Left lobe of liver (tissue), 2 donors: ENCODE measurements around the gene GABRG3. TPM values are rescaled to one million over a fixed set of nuclear protein-coding genes. Genes with fewer than 3 reads are reported as not detected.

Source experiments
- ATAC-seq: fragments of 200-7000 bp; cut with Tn5 transposase; one replicate; pipeline ENCODE4 v1.9.1; 2020; ENCODE audit warnings: mild to moderate bottlenecking, moderate library complexity
- DNase-seq: peaks from one replicate; pipeline ENCODE4 v3.0.0-alpha.2; 2020; ENCODE audit warnings: low spot score
- total RNA-seq: library from RNA; stranded (reverse); gene quantifications from one replicate; pipeline ENCODE4 v1.2.1, GENCODE V29; 2021
- donor health status: DM: no; HTN: no; CAD: no; lungs with moderate emphysema.
- donor health status: DM: no; HTN: yes; CAD: no.

GABRG3 gene
- 0.03 TPM for total RNA-seq

DNA sequence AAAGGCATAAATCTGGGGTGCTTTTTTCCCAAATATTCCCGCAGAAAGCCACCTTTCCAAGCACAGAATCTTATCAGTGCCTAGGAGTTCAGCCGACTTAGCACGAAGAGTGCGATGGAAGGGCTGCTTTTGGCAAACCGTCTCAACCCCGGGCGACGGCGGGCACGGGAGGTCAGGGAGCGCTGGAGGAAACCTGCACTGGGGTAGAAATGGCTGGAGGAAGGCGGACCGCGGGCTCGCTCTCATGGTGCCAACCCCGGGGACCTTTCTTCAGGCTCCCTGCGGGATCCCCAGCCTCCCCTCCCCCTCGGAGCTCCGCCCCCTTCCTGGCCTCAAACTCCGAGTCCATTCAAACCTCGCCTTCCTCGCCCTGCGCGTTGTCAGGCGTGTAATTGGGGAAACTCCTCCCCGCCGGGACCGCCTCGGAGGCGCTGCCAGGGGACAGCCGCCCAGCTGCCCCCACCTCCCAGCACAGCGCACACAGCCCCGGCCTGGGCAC, at the start of gene GABRG3:
Gene GABRG3 (plus strand): TSS at position 470 of the 499 bp plus-strand sequence.
- ATAC-seq: no peak
- no peak for DNase-seq

DNA sequence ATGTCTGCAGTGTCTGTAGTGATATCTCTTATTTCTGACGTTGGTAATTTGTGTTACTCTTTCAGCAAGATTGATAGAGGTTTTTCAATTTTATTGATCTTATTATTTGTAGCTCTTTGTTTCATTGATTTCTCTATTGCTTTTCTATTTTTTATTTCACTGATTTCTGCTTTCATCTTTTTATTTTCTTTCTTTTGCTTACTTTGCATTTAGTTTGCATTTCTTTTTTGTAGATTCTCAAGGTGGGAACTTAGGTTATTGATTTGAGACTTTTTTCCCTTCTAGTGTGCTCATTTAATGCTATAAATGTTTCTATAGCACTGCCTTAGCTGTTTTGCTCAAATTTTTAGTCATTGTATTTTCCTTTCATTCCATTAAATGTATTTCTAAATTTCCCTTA, 49.5 kb upstream of the GABRG3 start:
- ATAC-seq (no peak), DNase-seq (no peak)

DNA sequence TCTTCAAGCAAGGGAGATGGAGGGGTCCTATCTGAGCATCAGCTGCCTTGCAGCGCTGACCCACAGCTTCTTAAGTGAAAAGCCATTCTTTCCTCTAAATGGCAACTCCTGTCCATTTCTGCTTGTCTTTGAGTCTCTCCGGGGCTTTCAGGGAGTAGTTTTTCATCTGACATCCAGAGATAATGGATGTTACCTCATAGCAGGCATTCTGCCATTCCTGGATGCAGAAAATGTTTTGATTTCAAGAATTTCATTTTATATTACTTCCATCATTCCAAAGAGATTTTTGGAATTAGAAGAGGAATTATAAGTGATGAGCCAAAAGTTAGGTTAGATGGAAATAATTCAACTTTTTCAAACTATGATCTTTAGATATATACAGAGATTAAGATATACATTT, 44.9 kb upstream of the GABRG3 start:
- DNase-seq: no peak

DNA sequence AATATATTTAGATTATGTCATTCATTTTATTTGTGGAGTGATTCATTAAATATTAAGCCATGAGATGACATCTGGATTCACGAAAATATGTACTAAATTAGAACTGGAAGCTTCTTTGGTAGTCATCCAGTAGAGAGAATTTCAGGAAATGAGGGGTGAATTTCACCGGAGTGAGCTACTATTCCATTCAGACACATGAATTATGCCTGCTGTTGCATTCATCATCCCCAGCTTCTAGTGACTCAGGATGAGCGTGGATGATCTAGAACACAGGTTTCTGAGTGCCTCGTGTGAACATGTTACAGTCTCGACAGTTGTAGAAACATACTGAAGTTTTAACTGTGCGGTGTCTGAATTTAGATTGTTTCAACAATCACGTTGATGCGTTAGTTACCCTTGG, 42.9 kb upstream of the GABRG3 start:
- DNase-seq (no peak), ATAC-seq (no peak)

More for the DNA sequence above, 44.9 kb upstream of the GABRG3 start:
- no peak for ATAC-seq

GRCh38 chr15:26929588-26929987, 41.4 kb upstream of the GABRG3 start:
- DNase-seq (no peak), ATAC-seq (no peak)

DNA sequence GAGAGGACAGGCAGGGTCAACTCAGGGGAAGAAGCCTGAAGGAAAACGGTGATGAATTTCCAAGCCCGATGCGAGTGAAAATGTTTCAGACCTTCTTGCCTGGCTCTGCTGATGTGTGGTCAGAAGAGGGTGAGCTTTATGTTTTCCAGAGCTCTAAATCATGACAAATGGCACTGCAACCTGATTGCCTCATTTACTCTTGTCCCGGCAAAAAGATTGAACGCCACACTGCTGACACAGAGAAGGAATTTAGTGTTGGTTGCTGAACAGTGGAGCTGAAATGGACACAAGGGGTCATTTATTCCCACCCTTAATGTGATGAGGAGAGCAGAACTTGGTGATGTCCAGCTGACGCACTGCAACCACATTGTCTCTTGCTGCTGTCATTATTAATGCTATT, 36.1 kb upstream of the GABRG3 start:
- DNase-seq (no peak), ATAC-seq (no peak)

DNA sequence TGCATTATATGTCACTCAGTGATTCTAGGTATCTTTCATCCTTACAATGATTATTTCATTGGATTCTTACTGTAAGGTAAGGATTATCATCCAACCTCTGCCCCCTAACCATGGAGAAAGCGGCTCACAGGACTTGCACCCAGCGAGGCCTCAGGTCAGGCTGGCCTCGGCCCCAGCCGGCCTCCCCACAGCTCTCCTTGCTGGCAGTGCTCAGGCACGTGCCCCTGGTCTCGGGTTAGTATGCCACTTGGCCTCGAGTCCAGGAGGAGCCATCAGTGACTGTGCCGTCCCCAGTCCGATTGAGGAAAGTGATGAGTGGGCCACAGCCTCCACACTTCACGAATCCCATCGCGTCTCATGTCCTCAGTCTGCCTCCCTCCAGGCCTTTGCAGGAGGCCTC, 35.7 kb upstream of the GABRG3 start:
- DNase-seq (no peak), ATAC-seq (no peak)

- DNase-seq (no peak), ATAC-seq (no peak)
These were observed 34.5 kb upstream of the GABRG3 start for GRCh38 chr15:26936502-26936901.

DNA sequence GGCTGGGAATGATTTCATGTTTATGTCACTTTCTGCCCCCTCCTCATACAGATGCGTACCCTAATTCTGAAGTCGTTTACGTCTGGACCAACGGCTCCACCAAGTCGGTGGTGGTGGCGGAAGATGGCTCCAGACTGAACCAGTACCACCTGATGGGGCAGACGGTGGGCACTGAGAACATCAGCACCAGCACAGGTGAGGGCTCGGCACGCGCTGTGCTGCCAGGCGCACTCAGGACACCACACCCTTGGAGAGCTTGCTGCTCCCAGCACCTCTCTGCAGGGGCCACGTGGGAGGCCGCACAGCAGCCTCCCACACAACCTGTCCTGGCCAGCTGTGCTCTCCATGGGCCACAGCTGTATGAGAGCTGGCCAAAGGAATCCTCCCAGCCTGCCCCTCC, 33.8 kb upstream of the GABRG3 start:
- DNase-seq (no peak), ATAC-seq (no peak)

GRCh38 chr15:26939398-26939797, 31.6 kb upstream of the GABRG3 start:
- DNase-seq: no peak
- ATAC-seq: no peak

- ATAC-seq: no peak
- DNase-seq: no peak
These were observed 29.5 kb upstream of the GABRG3 start for GRCh38 chr15:26941489-26941888.

- no peak for ATAC-seq
These were observed 27.1 kb upstream of the GABRG3 start for GRCh38 chr15:26943866-26944265.

GRCh38 chr15:26945046-26945445, 25.9 kb upstream of the GABRG3 start:
- DNase-seq (no peak), ATAC-seq (no peak)

More at GRCh38 chr15:26943866-26944265, 27.1 kb upstream of the GABRG3 start:
- DNase-seq: no peak

- no peak for ATAC-seq
- no peak for DNase-seq
These were observed 21.0 kb upstream of the GABRG3 start for GRCh38 chr15:26950001-26950400.

DNA sequence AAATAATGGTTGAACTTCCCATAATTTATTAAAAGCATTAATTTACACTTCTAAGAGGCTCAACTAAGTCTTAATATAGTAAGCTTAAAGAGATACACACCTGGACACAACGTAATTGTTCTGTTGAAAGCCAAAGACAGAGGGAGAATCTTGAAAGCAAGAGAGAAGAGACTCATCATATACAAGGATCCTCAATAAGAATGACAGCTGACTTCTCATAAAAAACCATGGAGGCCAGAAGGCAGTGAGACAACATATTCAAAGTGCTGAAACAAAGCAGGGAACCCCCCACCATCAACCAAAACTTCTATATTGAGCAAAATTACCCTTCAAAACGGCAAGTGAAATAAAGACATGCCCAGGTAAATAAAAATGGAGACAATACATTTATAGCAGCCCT, 16.6 kb upstream of the GABRG3 start:
- no peak for DNase-seq
- no peak for ATAC-seq

DNA sequence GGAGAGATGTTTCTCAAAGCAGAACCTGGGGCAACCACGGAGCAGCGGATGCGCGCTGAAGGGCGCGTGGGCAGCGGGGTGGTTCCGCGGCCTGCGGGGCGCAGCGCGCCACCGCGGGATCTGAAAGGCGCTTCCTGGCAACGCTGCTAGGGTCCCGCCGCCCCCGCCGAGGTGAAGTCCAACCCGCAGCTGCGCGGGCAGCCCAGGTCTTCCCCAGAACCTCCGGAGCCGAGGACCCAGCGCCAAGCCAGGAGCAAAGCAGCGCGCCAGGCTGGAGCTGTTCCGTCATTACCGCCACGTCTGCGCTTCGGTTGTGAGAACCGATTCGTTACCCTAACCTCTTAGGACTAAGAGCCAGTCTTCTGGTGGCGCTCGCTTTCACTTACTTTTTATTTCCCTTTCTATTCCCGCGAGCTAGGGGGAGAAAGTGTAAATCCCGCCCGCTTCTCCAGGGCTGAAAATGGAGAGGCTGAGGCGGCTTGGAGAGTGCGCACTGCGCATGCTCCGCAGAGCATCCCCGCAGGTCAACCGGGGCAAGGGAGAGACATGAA, 3.2 kb upstream of the GABRG3 start:
- DNase-seq (no peak), ATAC-seq (no peak)

GRCh38 chr15:26968806-26969205, 2.2 kb upstream of the GABRG3 start:
- DNase-seq: no peak
- ATAC-seq: no peak

GRCh38 chr15:26971271-26972018, 464 bp downstream of the GABRG3 start:
- ATAC-seq: no peak

DNA sequence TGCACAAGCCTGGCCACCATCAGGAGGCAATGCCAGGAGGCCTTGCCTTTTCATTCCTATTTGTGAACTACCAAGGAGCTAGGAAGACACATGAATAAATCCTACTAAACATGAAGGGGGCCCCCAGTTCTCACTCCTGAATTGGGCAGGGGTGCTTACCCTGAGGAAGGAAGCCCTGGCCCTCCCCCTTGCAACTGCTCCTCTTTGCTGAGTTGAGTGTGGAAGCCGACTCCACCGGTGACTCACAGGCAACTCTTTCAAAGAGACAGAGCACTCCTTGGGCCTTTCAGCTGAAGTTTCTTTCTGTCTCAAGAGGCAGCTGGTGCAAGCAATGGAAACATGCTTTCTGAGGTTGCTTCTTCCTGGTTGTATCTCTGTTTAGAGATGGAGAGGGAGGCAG, 1.7 kb downstream of the GABRG3 start:
- DNase-seq (no peak), ATAC-seq (no peak)

More at GRCh38 chr15:26971271-26972018, 464 bp downstream of the GABRG3 start:
- DNase-seq: no peak

GRCh38 chr15:26974120-26974780, 3.3 kb downstream of the GABRG3 start:
- DNase-seq: no peak
- ATAC-seq: peak; percentile 17

GRCh38 chr15:26981492-26981891, 10.5 kb downstream of the GABRG3 start:
- DNase-seq: no peak
- ATAC-seq: no peak

DNA sequence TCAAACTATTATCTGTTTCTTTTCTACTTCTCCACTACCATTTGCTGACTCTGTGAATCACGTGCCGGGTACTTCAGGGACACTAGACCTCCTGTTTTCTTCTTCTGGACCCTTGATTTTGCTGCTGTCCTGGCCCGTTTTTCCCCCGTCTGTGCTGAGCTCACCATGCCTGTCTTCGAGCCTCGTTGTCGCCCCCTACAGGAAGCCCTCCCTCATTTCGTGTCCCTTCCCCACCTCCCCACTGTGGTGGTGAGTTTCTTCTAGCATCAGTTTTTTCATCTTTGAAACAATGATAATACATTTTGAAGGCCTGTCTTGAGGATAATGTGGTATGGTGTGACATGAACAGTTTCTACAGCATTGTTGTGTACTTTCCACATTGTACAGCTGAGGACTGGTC, 12.8 kb downstream of the GABRG3 start:
- DNase-seq: no peak

More for the DNA sequence above, 12.8 kb downstream of the GABRG3 start:
- no peak for ATAC-seq
